Lower lobe of right lung (tissue), 2 donors: Measurements from ENCODE around the gene MRPS11. TPM values are rescaled to one million over a fixed set of nuclear protein-coding genes. Genes with fewer than 3 reads are reported as not detected.
"Not testable (repeated sequence)": the region's sequence is repeated elsewhere in the genome, so short reads cannot be mapped to it uniquely, and the experiment has no call there.

Experiments
- ATAC-seq, 2 donors: fragments of 200-7000 bp; cut with Tn5 transposase; one replicate each; pipeline ENCODE4 v1.9.1; 2020 to 2022; ENCODE audit warnings: mild to moderate bottlenecking in 2 of 2, moderate library complexity in 2 of 2
- DNase-seq: peaks from one replicate; pipeline ENCODE4 v3.0.0-alpha.2; 2020
- H3K27ac ChIP-seq: fragments of 200-600 bp; one replicate; pipeline ENCODE4 v1.8.0; 2022
- H3K27me3 ChIP-seq: fragments of 200-600 bp; one replicate; pipeline ENCODE4 v1.8.0; 2022; ENCODE audit warnings: low read depth
- H3K36me3 ChIP-seq: fragments of 200-600 bp; one replicate; pipeline ENCODE4 v1.8.0; 2022; ENCODE audit warnings: mild to moderate bottlenecking
- H3K4me1 ChIP-seq: fragments of 200-600 bp; one replicate; pipeline ENCODE4 v1.8.0; 2022
- H3K4me3 ChIP-seq: fragments of 200-600 bp; one replicate; pipeline ENCODE4 v1.8.0; 2022; ENCODE audit warnings: mild to moderate bottlenecking
- H3K9me3 ChIP-seq: fragments of 200-600 bp; one replicate; pipeline ENCODE4 v1.8.0; 2022
- CTCF ChIP-seq: fragments of 200-600 bp; IDR thresholded peaks from one replicate; pipeline ENCODE4 v1.8.0; 2022; ENCODE audit warnings: antibody characterized with exemption, mild to moderate bottlenecking
- intact Hi-C: fragments of 100-400 bp; cut with DNase I; formaldehyde crosslinking; loops from one replicate; pipeline ENCODE4 v1.11.0; 2022
- total RNA-seq: library from RNA; stranded (reverse); fragmentation: NEBNext Ultra II Directional; extraction: Animal tissue kit (Norgen Biotek cat#: 25700); gene quantifications from one replicate; pipeline ENCODE4 v1.2.1, GENCODE V29; 2021
- donor health status: DM: no; HTN: yes; CAD: no; lungs with severe emphysema.

Gene MRPS11
- total RNA-seq, 1 donor from 2014 or later: 32.7 TPM

GRCh38 chr15:88428805-88429605 is 38.5 kb upstream of the MRPS11 start:
- Histone ChIP-seq H3K36me3 (no peaks in the 10 kb centered on the region), H3K27ac (no peak overlapping the region), H3K27me3 (peaks cover 12% of the 10 kb centered on the region), H3K9me3 (no peaks in the 10 kb centered on the region), H3K4me1 (no peaks in the 10 kb centered on the region), H3K4me3 (no peak overlapping the region)
- no peak for TF ChIP-seq CTCF
- no peak for ATAC-seq
- DNase-seq: no peak
- intact Hi-C loops: no loop called here

- no peak for DNase-seq
Measured at GRCh38 chr15:88430051-88430450, 37.5 kb upstream of the MRPS11 start.

GRCh38 chr15:88431441-88431840 is 36.1 kb upstream of the MRPS11 start:
- no peak overlapping the region for H3K4me3 ChIP-seq
- intact Hi-C loops: no loop called here
- H3K9me3 ChIP-seq: no peaks in the 10 kb centered on the region
- no peak for TF ChIP-seq CTCF
- DNase-seq: no peak
- no peak for ATAC-seq
- no peak overlapping the region for H3K27ac ChIP-seq
- H3K36me3 ChIP-seq: no peaks in the 10 kb centered on the region
- H3K27me3 ChIP-seq: peaks cover 12% of the 10 kb centered on the region
- no peaks in the 10 kb centered on the region for H3K4me1 ChIP-seq

More at GRCh38 chr15:88430051-88430450, 37.5 kb upstream of the MRPS11 start:
- no peak for ATAC-seq
- H3K4me1 ChIP-seq: no peaks in the 10 kb centered on the region
- no peak overlapping the region for H3K27ac ChIP-seq
- intact Hi-C loops: no loop called here
- no peak for TF ChIP-seq CTCF
- no peaks in the 10 kb centered on the region for H3K9me3 ChIP-seq
- H3K36me3 ChIP-seq: no peaks in the 10 kb centered on the region
- peaks cover 12% of the 10 kb centered on the region for H3K27me3 ChIP-seq
- H3K4me3 ChIP-seq: no peak overlapping the region

GRCh38 chr15:88433046-88433685 is 34.3 kb upstream of the MRPS11 start:
- ATAC-seq: no peak
- Histone ChIP-seq H3K4me1 (no peaks in the 10 kb centered on the region), H3K4me3 (no peak overlapping the region), H3K36me3 (no peaks in the 10 kb centered on the region), H3K27me3 (peaks cover 8% of the 10 kb centered on the region), H3K27ac (no peak overlapping the region), H3K9me3 (no peaks in the 10 kb centered on the region)
- TF ChIP-seq CTCF: no peak
- intact Hi-C loops: no loop called here
- no peak for DNase-seq

GRCh38 chr15:88434106-88434505 is 33.4 kb upstream of the MRPS11 start:
- ATAC-seq, H3K27ac ChIP-seq, H3K36me3 ChIP-seq, H3K9me3 ChIP-seq, H3K4me1 ChIP-seq, H3K4me3 ChIP-seq, H3K27me3 ChIP-seq, DNase-seq, intact Hi-C loops: not testable (repeated sequence)

- no peak for TF ChIP-seq CTCF
- Histone ChIP-seq H3K27me3 (no peaks in the 10 kb centered on the region), H3K36me3 (no peaks in the 10 kb centered on the region), H3K4me3 (no peak overlapping the region), H3K9me3 (no peaks in the 10 kb centered on the region), H3K4me1 (no peaks in the 10 kb centered on the region), H3K27ac (no peak overlapping the region)
- ATAC-seq (no peak), DNase-seq (no peak)
- intact Hi-C loops: no loop called here
Measured at GRCh38 chr15:88438181-88438580, 29.3 kb upstream of the MRPS11 start.
